ENCODE data around the gene RAB13.

DNA sequence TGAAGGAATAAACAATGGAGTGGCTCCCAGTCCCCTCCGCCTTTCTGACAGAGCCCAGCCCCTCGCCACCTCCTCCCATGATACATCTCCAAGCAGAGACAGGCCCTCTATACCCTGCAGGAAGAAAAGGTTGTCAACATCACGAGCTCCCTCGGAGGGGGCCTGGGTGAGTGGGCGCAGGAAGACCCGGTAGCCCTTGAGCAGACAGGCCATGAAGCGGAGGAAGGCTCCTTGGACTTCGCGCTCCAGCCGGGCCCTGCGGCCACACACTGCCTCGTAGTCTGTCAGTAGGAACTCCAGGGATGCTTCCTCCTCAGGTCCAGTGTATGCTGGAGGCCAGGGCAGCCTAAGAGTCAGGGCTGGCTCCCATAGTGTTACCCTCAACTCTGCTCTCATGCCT, 46.7 kb downstream of the RAB13 start:
- TF ChIP-seq, protein P1, sequence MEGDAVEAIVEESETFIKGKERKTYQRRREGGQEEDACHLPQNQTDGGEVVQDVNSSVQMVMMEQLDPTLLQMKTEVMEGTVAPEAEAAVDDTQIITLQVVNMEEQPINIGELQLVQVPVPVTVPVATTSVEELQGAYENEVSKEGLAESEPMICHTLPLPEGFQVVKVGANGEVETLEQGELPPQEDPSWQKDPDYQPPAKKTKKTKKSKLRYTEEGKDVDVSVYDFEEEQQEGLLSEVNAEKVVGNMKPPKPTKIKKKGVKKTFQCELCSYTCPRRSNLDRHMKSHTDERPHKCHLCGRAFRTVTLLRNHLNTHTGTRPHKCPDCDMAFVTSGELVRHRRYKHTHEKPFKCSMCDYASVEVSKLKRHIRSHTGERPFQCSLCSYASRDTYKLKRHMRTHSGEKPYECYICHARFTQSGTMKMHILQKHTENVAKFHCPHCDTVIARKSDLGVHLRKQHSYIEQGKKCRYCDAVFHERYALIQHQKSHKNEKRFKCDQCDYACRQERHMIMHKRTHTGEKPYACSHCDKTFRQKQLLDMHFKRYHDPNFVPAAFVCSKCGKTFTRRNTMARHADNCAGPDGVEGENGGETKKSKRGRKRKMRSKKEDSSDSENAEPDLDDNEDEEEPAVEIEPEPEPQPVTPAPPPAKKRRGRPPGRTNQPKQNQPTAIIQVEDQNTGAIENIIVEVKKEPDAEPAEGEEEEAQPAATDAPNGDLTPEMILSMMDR (conservative IDR thresholded peaks at IDR 0.05 in 1 of 2, IDR thresholded peaks at IDR 0.05 in 1 of 2; ENCODE audit: extremely low read depth in 1 of 2, insufficient read depth in 1 of 2, low read depth in 1 of 2, low read length in 2 of 2) = no peak
- no peak for TF ChIP-seq EZH2 (IDR thresholded peaks at IDR 0.05; ENCODE audit: borderline replicate concordance, low read length)
